HG02973 (cell line): ENCODE data around the gene DCAF4.
"Not testable (repeated sequence)": the region's sequence is repeated elsewhere in the genome, so short reads cannot be mapped to it uniquely, and the experiment has no call there.

ENCODE experiments used
- ATAC-seq: cut with Tn5 transposase; IDR thresholded peaks from one replicate; pipeline ENCODE4 v1.9.1; 2021; ENCODE audit warnings: moderate library complexity; ENCODE audit not compliant: unreplicated experiment

The DCAF4 gene

DNA sequence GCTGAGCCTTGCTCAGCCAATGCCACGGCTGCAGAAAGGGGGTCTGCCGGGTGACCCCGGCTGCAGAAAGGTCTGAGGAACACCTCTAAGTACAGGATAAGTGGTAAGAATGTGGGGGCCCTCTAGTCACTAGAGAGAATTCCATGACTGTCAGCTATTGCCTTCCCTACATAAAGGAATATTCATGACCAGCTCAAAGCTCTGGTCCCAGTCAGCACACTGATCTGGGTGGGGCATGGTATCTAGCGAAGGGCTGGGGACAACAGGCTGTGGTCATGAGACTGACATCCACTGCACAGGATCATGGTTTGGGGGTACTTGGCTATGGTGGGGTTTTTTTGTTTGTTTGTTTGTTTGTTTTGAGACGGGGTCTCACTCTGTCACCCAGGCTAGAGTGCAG is 42.1 kb downstream of the DCAF4 start:
- no peak for ATAC-seq

GRCh38 chr14:72970058-72970630 is 43.9 kb downstream of the DCAF4 start:
- no peak for ATAC-seq

DNA sequence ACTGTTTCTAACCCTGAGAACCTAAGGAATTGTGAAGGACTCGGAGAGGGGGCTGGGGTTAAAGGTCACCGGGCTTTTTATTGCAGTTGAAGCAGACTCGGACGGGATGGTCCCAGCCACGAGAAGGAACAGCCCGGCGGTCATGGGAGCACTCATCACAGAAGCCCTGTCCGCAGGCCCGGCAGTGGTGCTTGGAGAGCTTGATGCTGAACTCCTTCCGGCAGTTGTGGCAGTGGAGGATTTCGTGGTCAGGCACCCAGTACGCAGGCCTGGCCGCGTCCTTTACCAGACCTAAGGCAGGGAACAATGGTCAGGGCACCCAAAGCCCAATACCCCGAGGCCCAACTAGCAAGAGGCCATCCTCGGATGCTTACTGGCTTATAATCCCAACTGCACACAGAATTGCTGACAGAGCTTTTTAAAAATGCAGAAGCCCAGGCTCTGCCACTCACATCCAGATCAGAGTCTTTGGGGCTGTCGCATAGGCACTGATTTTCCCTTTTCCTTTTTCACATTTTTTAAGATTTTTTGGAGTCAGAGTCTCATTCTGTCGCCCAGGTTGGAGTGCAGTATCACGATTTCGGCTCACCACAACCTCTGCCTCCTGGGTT is 44.7 kb downstream of the DCAF4 start:
- no peak for ATAC-seq

- no peak for ATAC-seq
Measured at GRCh38 chr14:72974661-72975060, 48.4 kb downstream of the DCAF4 start.

- ATAC-seq = no peak
Measured at GRCh38 chr14:72975770-72976169, 49.5 kb downstream of the DCAF4 start.

GRCh38 chr14:72978856-72979255 is 52.6 kb downstream of the DCAF4 start:
- no peak for ATAC-seq

- no peak for ATAC-seq
Measured at GRCh38 chr14:72980863-72981262, 54.6 kb downstream of the DCAF4 start.

DNA sequence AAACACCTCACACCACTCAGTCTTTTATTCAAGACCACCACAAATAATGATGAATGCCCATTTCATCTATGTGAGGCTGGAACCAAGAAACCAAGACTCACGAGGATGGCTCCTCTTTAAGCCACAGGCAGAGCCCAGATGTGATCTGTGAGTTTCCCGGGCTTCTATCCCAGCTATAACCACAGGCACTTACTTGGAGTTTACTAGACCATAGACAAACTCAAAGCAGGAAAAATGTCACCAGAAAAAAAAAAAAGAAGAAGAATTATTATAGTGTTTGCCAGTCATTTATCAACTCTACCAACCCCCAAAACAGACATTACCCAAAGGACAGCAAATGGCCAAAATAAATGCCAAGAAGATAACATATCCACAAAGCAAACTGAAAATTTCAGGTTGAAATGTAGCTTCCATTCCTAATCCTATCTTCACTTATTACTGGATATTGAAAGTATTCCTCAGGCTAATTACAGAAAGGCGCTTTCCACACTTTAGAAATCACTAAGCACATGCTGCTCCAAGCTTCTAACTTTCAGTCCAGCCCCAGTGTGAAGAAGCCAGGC is 56.0 kb downstream of the DCAF4 start:
- no peak for ATAC-seq

- no peak for ATAC-seq
Measured at GRCh38 chr14:72986214-72986613, 60.0 kb downstream of the DCAF4 start.

DNA sequence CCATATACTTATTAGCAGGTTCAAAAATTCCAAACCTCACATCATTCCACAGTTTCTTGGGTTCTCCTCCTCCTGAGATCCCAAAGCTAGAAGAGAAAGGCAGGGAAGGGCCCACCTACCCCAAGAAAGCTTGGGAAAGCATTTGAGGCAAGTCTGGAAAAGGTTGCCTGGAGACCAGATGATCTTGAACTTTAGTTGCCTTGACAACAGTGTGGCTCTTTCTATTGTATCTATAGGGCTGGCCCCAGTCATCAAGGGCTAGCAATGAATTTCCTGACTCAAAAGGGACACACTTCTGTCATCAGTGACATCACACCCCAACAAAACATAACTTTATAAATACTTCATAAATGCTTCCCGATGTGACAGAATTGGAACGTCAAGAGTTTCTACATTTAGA is 60.6 kb downstream of the DCAF4 start:
- no peak for ATAC-seq

DNA sequence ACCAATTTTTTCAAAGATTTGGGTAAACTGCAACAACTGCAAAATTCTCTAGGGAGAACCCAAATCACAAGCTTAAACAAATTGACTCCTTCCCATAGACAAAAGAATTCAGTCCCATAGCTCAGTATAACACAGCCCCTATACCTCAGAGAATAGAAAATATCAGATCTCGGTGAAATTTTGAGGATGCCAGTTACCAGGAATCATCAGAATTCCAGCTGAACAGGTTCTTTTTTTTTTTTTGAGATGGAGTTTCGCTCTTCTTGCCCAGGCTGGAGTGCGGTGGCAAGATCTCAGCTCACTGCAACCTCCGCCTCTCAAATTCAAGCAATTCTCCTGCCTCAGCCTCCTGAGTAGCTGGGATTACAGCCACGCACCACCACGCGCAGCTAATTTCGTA is 63.9 kb downstream of the DCAF4 start:
- ATAC-seq = no peak

GRCh38 chr14:72996916-72997315 is 70.7 kb downstream of the DCAF4 start:
- ATAC-seq = no peak

DNA sequence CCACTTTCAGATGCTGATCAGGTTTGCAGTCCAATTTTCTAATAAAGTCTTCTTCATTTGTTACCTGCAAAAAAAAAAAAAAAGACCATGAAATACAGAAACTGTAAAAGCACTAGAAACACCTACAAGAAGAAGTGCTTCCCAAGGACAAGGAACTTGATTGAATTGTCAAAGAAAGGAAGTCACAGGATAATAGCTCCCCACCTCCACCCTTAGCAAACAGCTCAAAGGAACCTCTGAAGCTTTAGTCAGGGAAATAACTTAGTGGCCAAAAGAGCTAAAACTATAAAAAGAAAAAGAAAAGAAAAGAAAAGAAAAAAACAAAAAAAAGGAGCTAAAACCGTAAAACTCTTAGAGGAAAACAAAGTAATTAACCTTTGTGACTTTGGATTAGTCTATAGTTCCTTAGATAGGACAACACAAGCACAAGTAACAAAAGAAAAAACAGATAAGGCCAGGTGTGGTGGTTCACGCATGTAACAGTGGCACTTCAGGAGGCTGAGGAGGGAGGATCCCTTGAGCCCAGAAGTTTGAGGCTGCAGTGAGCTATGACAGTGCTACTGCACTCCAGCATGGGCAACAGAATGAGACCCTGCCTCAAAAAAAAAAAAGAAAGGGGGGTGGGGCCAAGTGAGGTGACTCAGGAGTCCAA is 72.1 kb downstream of the DCAF4 start:
- ATAC-seq = no peak

DNA sequence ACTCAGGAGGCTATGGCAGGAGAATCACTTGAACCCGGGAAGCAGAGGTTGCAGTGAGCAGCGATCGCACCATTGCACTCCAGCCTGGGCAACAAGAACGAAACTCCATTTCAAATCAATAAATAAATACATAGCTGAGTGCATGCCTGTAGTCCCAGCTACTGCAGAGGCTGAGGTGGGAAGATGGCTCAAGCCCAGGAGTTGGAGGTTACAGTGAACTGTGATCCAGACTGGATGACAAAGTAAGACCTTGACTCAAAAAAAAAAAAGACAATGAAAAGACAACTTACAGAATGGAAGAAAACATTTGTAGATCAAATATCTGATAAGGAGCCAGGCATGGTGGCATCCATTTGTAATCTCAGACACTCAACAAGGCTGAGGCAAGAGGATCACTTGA is 73.1 kb downstream of the DCAF4 start:
- ATAC-seq = no peak

DNA sequence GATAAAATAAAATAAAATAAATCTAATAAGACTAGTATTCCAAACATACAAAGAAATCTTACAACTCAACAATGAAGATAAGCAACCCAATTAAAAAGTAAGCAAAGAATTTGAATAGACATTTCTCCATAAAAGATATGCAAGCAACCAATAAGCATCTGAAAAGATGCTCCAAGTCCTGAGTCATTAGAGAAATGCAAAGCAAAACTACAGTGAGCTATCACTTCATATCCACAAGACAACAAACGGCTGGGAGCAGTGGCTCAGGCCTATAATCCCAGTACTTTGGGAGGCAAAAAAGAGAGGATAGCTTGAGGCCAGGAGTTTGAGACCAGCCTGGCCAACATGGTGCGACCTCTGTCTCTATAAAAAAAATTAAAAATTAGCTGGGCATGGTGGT is 73.8 kb downstream of the DCAF4 start:
- no peak for ATAC-seq

- no peak for ATAC-seq
Measured at GRCh38 chr14:73003681-73004080, 77.4 kb downstream of the DCAF4 start.

DNA sequence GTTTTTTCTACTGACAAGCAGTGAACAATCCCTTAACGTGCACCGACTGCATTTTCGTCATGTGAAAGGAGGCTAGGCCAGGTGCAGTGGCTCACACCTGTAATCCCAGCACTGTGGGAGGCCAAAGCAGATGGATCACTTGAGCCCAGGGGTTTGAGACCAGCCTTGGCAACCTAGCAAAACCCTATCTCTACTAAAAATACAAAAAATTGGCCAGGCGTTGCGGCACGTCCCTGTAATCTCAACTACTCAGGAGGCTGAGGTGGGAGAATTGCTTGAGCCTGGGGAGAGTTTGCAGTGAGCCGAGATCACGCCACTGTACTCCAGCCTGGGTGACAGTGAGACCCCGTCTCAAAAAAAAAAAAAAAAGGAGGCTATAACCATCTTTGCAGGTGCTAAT is 78.4 kb downstream of the DCAF4 start:
- not testable (repeated sequence) for ATAC-seq

GRCh38 chr14:73007835-73008234 is 81.6 kb downstream of the DCAF4 start:
- ATAC-seq = no peak

- no peak for ATAC-seq
Measured at GRCh38 chr14:73008501-73008900, 82.2 kb downstream of the DCAF4 start.
